Activated CD4-positive, alpha-beta memory T cell treated with anti-CD3 and anti-CD28 coated beads for 36 hours (primary cell): ENCODE data around the gene IQCM. TPM values are rescaled to one million over a fixed set of nuclear protein-coding genes. Genes with fewer than 3 reads are reported as not detected.

Experiments used
- CTCF ChIA-PET: fragments of 350-600 bp; sonication (Branson Sonifier 250); formaldehyde crosslinking; loops from one replicate; lab custom pipeline; 2021; ENCODE audit warnings: antibody characterized with exemption, inconsistent platforms; lab: Charles Lee
- POLR2A ChIA-PET: fragments of 350-600 bp; sonication (Branson Sonifier 250); formaldehyde crosslinking; loops from one replicate; lab custom pipeline; 2021; ENCODE audit warnings: antibody characterized with exemption; lab: Charles Lee
- DNase-seq: peaks from one replicate; pipeline ENCODE4 v3.0.0-alpha.2; 2020
- H3K27ac Mint-ChIP-seq: one replicate; pipeline ENCODE4 v1.8.0; 2021; ENCODE audit warnings: mixed read lengths
- H3K27me3 Mint-ChIP-seq: one replicate; pipeline ENCODE4 v1.8.0; 2021; ENCODE audit warnings: mixed read lengths
- H3K36me3 Mint-ChIP-seq: one replicate; pipeline ENCODE4 v1.8.0; 2021; ENCODE audit warnings: mixed read lengths
- H3K4me1 Mint-ChIP-seq: one replicate; pipeline ENCODE4 v1.8.0; 2021; ENCODE audit warnings: low read depth, mixed read lengths
- H3K4me3 Mint-ChIP-seq: one replicate; pipeline ENCODE4 v1.8.0; 2021; ENCODE audit warnings: mild to moderate bottlenecking, mixed read lengths
- H3K9me3 Mint-ChIP-seq: one replicate; pipeline ENCODE4 v1.8.0; 2021; ENCODE audit warnings: mixed read lengths
- intact Hi-C: fragments of 100-400 bp; cut with micrococcal nuclease; formaldehyde crosslinking; loops from one replicate; pipeline ENCODE4 v1.15.1; 2023
- total RNA-seq, 2 experiments: library from RNA; stranded (reverse); gene quantifications; one replicate each; pipeline ENCODE4 v1.2.3, GENCODE V29; 2021

Gene IQCM
- total RNA-seq, 2 experiments from 2014 or later: not detected

- no peak overlapping the region for H3K27ac Mint-ChIP-seq
- no peak for DNase-seq
- no peaks in the 10 kb centered on the region for H3K27me3 Mint-ChIP-seq
- H3K9me3 Mint-ChIP-seq: no peaks in the 10 kb centered on the region
- CTCF ChIA-PET: no interaction called here
- POLR2A ChIA-PET: no interaction called here
- intact Hi-C loops: no loop called here
- H3K36me3 Mint-ChIP-seq: no peaks in the 10 kb centered on the region
- H3K4me3 Mint-ChIP-seq: no peak overlapping the region
- no peaks in the 10 kb centered on the region for H3K4me1 Mint-ChIP-seq
Observed at GRCh38 chr4:149719806-149720205, 95.8 kb downstream of the IQCM start.

GRCh38 chr4:149719357-149719756 is 96.3 kb downstream of the IQCM start:
- H3K9me3 Mint-ChIP-seq: no peaks in the 10 kb centered on the region
- CTCF ChIA-PET: no interaction called here

GRCh38 chr4:149718500-149718899 is 97.1 kb downstream of the IQCM start:
- H3K4me1 Mint-ChIP-seq: no peaks in the 10 kb centered on the region
- no peaks in the 10 kb centered on the region for H3K27me3 Mint-ChIP-seq
- CTCF ChIA-PET: no interaction called here
- intact Hi-C loops: no loop called here
- H3K9me3 Mint-ChIP-seq: no peaks in the 10 kb centered on the region
- POLR2A ChIA-PET: no interaction called here
- no peak overlapping the region for H3K4me3 Mint-ChIP-seq
- H3K36me3 Mint-ChIP-seq: no peaks in the 10 kb centered on the region
- no peak for DNase-seq
- H3K27ac Mint-ChIP-seq: no peak overlapping the region

More at GRCh38 chr4:149719357-149719756, 96.3 kb downstream of the IQCM start:
- no peaks in the 10 kb centered on the region for H3K27me3 Mint-ChIP-seq
- no peaks in the 10 kb centered on the region for H3K36me3 Mint-ChIP-seq
- intact Hi-C loops: no loop called here
- no peak overlapping the region for H3K27ac Mint-ChIP-seq
- POLR2A ChIA-PET: no interaction called here
- no peak overlapping the region for H3K4me3 Mint-ChIP-seq
- H3K4me1 Mint-ChIP-seq: no peaks in the 10 kb centered on the region
- no peak for DNase-seq

- CTCF ChIA-PET: no interaction called here
- Mint-ChIP-seq H3K36me3 (no peaks in the 10 kb centered on the region), H3K27me3 (no peaks in the 10 kb centered on the region), H3K27ac (no peak overlapping the region), H3K4me1 (no peaks in the 10 kb centered on the region), H3K4me3 (no peak overlapping the region), H3K9me3 (no peaks in the 10 kb centered on the region)
- POLR2A ChIA-PET: no interaction called here
- no peak for DNase-seq
- intact Hi-C loops: no loop called here
Observed at GRCh38 chr4:149716728-149717127, 98.9 kb downstream of the IQCM start.

- no peaks in the 10 kb centered on the region for H3K36me3 Mint-ChIP-seq
- intact Hi-C loops: no loop called here
- H3K4me1 Mint-ChIP-seq: no peaks in the 10 kb centered on the region
- DNase-seq: no peak
- H3K27me3 Mint-ChIP-seq: no peaks in the 10 kb centered on the region
- POLR2A ChIA-PET: no interaction called here
- H3K9me3 Mint-ChIP-seq: no peaks in the 10 kb centered on the region
- CTCF ChIA-PET: no interaction called here
- no peak overlapping the region for H3K4me3 Mint-ChIP-seq
- H3K27ac Mint-ChIP-seq: no peak overlapping the region
Observed at GRCh38 chr4:149715822-149716585, 99.6 kb downstream of the IQCM start.

GRCh38 chr4:149713031-149713430 is 102.6 kb downstream of the IQCM start:
- no peak for DNase-seq
- no peaks in the 10 kb centered on the region for H3K36me3 Mint-ChIP-seq
- ChIA-PET POLR2A (no interaction called here), CTCF (no interaction called here)
- no peaks in the 10 kb centered on the region for H3K9me3 Mint-ChIP-seq
- H3K27ac Mint-ChIP-seq: no peak overlapping the region
- intact Hi-C loops: no loop called here
- H3K4me1 Mint-ChIP-seq: no peaks in the 10 kb centered on the region
- H3K4me3 Mint-ChIP-seq: no peak overlapping the region
- H3K27me3 Mint-ChIP-seq: no peaks in the 10 kb centered on the region

- no peaks in the 10 kb centered on the region for H3K4me1 Mint-ChIP-seq
- H3K4me3 Mint-ChIP-seq: no peak overlapping the region
- H3K36me3 Mint-ChIP-seq: no peaks in the 10 kb centered on the region
- no peak for DNase-seq
- no peak overlapping the region for H3K27ac Mint-ChIP-seq
- intact Hi-C loops: no loop called here
- no peaks in the 10 kb centered on the region for H3K27me3 Mint-ChIP-seq
- ChIA-PET POLR2A (no interaction called here), CTCF (no interaction called here)
- no peaks in the 10 kb centered on the region for H3K9me3 Mint-ChIP-seq
Observed at GRCh38 chr4:149711593-149712365, 103.9 kb downstream of the IQCM start.

GRCh38 chr4:149709640-149710039 is 106.0 kb downstream of the IQCM start:
- Mint-ChIP-seq H3K27me3 (no peaks in the 10 kb centered on the region), H3K9me3 (no peaks in the 10 kb centered on the region), H3K27ac (no peak overlapping the region), H3K4me3 (no peak overlapping the region), H3K36me3 (no peaks in the 10 kb centered on the region), H3K4me1 (no peaks in the 10 kb centered on the region)
- no peak for DNase-seq
- intact Hi-C loops: no loop called here
- ChIA-PET POLR2A (no interaction called here), CTCF (no interaction called here)

- Mint-ChIP-seq H3K4me1 (no peaks in the 10 kb centered on the region), H3K27me3 (no peaks in the 10 kb centered on the region), H3K9me3 (no peaks in the 10 kb centered on the region), H3K4me3 (no peak overlapping the region), H3K36me3 (no peaks in the 10 kb centered on the region), H3K27ac (no peak overlapping the region)
- ChIA-PET POLR2A (no interaction called here), CTCF (no interaction called here)
- DNase-seq: no peak
- intact Hi-C loops: no loop called here
Observed at GRCh38 chr4:149708513-149709130, 107.0 kb downstream of the IQCM start.

- Mint-ChIP-seq H3K27me3 (no peaks in the 10 kb centered on the region), H3K4me3 (no peak overlapping the region), H3K27ac (no peak overlapping the region), H3K4me1 (no peaks in the 10 kb centered on the region), H3K9me3 (no peaks in the 10 kb centered on the region), H3K36me3 (no peaks in the 10 kb centered on the region)
- intact Hi-C loops: no loop called here
- no peak for DNase-seq
- POLR2A ChIA-PET: no interaction called here
- CTCF ChIA-PET: no interaction called here
Observed at GRCh38 chr4:149707862-149708261, 107.8 kb downstream of the IQCM start.

GRCh38 chr4:149706942-149707341 is 108.7 kb downstream of the IQCM start:
- Mint-ChIP-seq H3K27me3 (no peaks in the 10 kb centered on the region), H3K4me3 (no peak overlapping the region), H3K4me1 (no peaks in the 10 kb centered on the region), H3K9me3 (no peaks in the 10 kb centered on the region), H3K27ac (no peak overlapping the region), H3K36me3 (no peaks in the 10 kb centered on the region)
- POLR2A ChIA-PET: no interaction called here
- DNase-seq: no peak
- CTCF ChIA-PET: no interaction called here
- intact Hi-C loops: no loop called here

GRCh38 chr4:149702414-149703293 is 113.0 kb downstream of the IQCM start:
- Mint-ChIP-seq H3K27me3 (no peaks in the 10 kb centered on the region), H3K36me3 (no peaks in the 10 kb centered on the region), H3K27ac (no peak overlapping the region), H3K4me3 (no peak overlapping the region), H3K9me3 (no peaks in the 10 kb centered on the region), H3K4me1 (no peaks in the 10 kb centered on the region)
- no peak for DNase-seq
- ChIA-PET CTCF (no interaction called here), POLR2A (no interaction called here)
- intact Hi-C loops: no loop called here
